NCI-H2227 treated with DMSO at 0.1 percent for 48 hours (cell line): ENCODE results near the gene NLRP12.
A peak's percentile ranks its signal among the peaks of the same experiment; 100 is the strongest.
"Not testable (repeated sequence)": the region's sequence is repeated elsewhere in the genome, so short reads cannot be mapped to it uniquely, and the experiment has no call there.

Experiments
- DNase-seq: peaks from one replicate; lab custom pipeline; 2025; lab: John Stamatoyannopoulos, UW

The NLRP12 gene

DNA sequence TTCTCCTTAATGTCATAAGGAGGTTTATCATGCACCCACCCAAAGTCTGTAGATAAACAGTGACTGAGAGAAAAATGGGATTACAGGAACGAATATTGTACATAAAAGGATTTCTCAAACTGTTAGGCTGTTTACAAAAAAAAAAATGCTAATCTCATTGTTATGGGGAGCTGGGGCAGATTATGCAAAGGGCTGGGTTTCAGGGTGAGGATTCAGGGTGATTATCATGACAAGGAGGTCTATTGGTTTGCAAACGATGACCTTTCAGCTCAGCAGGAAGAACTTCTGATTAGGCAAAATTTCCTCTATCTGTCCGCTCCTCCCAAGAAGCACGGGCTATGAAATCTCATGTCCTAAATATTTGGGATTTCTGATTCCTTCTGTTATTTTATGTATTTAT lies 41.4 kb downstream of the NLRP12 start:
- no peak for DNase-seq

DNA sequence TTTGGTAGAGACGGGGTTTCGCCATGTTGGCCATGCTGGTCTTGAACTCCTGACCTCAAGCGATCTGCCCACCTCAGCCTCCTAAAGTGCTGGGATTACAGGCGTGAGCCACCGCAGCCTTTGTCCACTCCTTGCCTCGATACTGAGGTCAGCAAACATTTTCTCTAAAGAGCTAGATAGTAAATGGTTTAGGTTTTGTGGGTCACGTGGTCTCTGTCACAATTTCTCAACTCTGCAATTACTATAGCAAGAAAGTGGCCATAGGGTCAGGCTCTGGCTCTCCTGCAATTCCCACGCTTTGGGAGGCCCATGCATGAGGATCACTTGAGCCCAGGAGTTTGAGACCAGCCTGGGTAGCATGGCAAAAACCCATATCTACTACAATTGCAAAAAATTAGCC lies 42.8 kb downstream of the NLRP12 start:
- not testable (repeated sequence) for DNase-seq

DNA sequence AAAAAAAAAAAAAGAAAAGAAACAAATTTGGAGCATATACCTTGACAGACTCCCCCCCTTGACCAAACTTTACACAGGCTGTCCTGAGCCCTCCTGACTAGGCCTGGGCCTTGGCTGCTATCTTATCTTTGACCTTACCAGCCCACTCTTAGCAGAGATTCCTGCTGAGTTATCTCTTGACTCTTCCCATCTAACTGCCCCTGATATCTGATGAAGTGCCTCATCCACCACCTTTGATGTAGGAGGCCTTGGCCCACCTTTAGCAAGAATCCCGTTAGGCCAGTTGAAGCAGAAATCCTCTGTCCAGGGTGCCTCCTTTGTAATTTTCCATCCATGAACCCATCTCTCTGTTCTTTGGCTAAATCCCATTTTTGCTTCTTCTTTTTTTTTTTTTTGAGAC lies 43.6 kb downstream of the NLRP12 start:
- DNase-seq, result no peak

DNA sequence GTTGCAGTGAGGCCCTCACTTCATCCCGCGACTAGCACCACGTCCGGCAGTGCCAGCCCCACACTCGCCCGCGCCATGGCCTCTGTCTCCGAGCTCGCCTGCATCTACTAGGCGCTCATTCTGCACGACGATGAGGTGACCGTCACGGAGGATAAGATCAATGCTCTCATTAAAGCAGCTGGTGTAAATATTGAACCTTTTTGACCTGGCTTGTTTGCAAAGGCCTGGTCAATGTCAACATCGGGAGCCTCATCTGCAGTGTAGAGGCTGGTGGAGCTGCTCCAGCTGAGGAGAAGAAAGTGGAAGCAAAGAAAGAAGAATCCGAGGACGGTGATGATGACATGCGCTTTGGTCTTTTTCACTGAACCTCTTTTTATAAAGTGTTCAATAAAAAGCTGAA lies 48.6 kb downstream of the NLRP12 start:
- no peak for DNase-seq

DNA sequence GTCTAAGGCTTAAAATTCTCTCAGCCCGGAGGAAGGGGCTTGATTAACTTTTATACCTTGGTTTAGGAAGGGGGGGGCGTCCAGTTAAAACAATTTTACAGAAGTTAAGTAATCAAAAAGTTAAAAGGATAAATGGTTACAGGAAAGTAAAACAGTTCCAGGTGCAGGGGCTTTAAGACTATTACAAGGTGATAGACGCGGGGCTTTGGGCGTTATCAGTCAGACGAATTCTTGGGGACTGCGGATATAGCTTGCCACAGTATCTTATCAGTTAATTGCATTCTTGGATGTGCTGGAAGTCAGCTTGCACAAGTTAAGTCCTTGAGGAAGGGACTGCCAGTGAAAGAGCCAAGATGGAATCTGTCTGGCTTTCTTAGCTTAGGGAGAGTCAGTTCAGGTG lies 49.6 kb downstream of the NLRP12 start:
- not testable (repeated sequence) for DNase-seq

DNA sequence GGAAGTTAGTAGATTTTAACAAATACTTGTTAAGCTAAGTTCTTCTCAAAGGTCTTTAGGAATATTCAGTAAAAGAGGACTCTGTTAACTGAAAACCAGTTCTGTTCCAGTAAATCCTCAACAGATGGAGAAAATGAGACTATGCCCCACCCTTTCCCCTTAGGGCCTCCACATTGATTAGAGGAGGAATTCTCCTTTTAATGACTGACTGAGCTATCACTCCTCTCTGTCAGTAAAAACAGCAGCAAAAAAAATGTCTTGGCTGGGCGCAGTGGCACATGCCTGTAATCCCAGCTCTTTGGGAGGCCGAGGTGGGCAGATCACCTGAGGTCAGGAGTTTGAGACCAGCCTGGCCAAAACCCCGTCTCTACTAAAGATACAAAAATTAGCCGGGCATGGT lies 50.1 kb downstream of the NLRP12 start:
- DNase-seq, result no peak

DNA sequence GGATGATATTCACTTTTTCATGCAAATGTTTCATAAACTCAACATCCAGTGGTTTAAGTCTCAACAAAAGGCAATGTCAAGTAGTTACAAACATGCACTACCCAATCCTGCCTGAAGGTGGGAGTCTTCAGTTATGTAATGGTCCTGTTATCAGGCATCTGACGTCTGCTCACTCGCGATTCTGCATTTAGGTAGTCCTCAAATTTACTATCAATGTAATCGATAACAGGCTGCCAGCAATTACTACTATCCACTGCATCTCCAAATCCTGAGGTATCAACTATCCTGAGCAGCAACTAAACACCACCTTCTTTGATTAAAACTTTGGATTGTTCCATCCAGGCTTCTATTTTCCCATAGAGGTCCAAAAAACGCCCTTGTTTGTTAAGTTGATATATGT lies 51.2 kb downstream of the NLRP12 start:
- peak; percentile 56 for DNase-seq

DNA sequence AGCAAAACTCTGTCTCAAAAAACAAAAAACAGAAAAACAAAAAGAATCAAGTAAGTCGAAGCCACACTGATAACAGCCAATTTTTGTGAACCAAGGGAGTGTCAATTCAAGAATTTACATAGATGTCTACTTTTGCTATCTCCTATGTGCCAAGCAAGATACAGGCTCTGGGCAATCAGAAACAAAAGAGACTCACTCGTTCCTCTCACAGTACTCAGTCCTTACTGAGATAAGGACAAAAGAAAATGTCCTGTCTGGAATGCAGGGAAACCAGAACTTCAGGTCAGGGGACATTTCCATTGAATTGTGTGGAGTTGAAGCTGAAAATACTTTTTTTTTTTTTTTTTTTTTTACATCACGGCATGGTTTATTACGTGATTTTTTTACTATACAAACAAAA lies 53.0 kb downstream of the NLRP12 start:
- no peak for DNase-seq

DNA sequence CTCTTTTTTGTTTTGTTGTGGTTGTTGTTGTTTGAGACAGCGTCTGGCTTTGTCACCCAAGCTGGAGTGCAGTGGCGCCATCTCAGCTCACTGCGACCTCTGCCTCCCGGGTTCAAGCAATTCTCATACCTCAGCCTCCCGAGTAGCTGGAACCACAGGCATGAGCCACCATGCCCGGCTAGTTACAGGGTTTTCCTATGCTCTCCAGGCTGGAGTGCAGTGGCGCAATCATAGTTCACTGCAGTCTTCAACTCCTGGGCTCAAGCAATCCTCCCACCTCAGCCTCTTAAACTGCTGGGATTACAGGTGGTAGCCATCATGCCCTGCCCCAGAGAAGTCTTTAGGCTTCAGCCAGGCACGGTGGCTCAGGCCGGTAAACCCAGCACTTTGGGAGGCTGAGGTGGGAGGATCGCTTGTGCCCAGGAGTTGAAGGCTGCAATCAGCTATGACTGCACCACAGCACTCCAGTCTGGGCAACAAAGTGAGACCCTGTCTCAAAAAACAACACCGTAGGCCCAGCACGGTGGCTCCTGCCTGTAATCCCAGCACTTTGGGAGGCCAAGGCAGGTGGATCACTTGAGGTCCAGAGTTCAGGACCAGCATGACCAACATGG lies 54.3 kb downstream of the NLRP12 start:
- DNase-seq, result not testable (repeated sequence)

DNA sequence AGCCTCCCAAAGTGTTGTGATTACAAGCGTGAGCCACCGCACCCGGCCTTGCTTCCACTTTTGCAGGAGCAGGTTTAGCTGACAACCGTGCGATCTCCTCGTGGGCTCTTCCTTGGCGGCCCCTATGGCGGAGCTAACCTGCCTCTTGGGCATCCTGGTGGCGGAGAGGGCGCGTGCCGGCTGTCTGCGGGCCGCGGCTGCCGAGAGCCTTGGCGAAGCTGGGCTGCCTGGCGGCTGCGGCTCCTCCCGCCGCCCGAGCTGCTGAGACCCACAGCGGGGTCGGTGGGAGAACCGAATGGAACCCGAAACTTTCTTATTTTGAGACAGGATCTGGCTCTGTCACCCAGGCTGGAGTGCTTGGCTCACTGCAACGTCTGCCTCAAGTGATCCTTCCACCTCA lies 55.7 kb downstream of the NLRP12 start:
- no peak for DNase-seq

DNA sequence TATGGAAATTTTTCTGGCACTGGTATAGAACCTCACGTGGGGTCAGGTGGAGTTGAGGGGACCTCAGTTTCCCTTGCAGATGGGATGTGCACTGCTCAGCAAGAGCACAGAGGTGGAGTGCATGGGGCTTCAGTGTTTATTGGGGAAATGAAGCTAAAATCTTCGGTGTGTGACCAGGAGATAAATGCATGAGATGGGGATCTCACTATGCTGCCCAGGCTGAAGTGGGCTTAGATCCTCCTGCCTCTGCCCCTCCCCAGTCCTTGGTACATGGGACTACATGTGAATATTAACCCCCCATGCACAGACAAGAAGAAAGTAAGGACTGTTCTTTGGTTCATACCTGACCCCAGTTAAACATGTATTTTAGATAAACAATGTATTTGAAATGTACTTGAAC lies 65.1 kb downstream of the NLRP12 start:
- not testable (repeated sequence) for DNase-seq
